Fibroblast of mammary gland (primary cell): ENCODE data around the gene STEAP1B.
A peak's percentile ranks its signal among the peaks of the same experiment; 100 is the strongest.

Experiments used
- DNase-seq: peaks from one replicate; pipeline ENCODE4 v3.0.0-alpha.2; 2010; ENCODE audit warnings: low read depth
- H3K4me3 ChIP-seq: 2 replicates; pipeline ENCODE4 v1.5.1; 2011; ENCODE audit warnings: low read depth, mild to moderate bottlenecking, low read length, moderate library complexity; ENCODE audit not compliant: control insufficient read depth
- CTCF ChIP-seq: conservative IDR thresholded peaks from 2 replicates; pipeline ENCODE4 v1.5.1; 2011; ENCODE audit warnings: low read depth, low read length, inconsistent platforms; ENCODE audit not compliant: control insufficient read depth, insufficient read depth

Gene STEAP1B

GRCh38 chr7:22399546-22399945 is 100.4 kb downstream of the STEAP1B start:
- no peak for TF ChIP-seq CTCF
- no peak overlapping the region for H3K4me3 ChIP-seq
- DNase-seq, result no peak

- no peak overlapping the region for H3K4me3 ChIP-seq
- TF ChIP-seq CTCF, result no peak
- DNase-seq, result no peak
Measured at GRCh38 chr7:22399091-22399490, 100.9 kb downstream of the STEAP1B start.

- DNase-seq, result peak; percentile 25
- no peak for TF ChIP-seq CTCF
- H3K4me3 ChIP-seq, result no peak overlapping the region
Measured at GRCh38 chr7:22397981-22398380, 102.0 kb downstream of the STEAP1B start.

GRCh38 chr7:22395222-22395621 is 104.8 kb downstream of the STEAP1B start:
- H3K4me3 ChIP-seq, result no peak overlapping the region
- TF ChIP-seq CTCF, result no peak
- no peak for DNase-seq

GRCh38 chr7:22394739-22395138 is 105.2 kb downstream of the STEAP1B start:
- DNase-seq, result no peak
- no peak overlapping the region for H3K4me3 ChIP-seq
- TF ChIP-seq CTCF, result no peak

GRCh38 chr7:22393913-22394729 is 105.9 kb downstream of the STEAP1B start:
- H3K4me3 ChIP-seq, result no peak overlapping the region
- TF ChIP-seq CTCF, result no peak
- peak; percentile 30 for DNase-seq

- no peak for TF ChIP-seq CTCF
- DNase-seq, result no peak
- no peak overlapping the region for H3K4me3 ChIP-seq
Measured at GRCh38 chr7:22390516-22390915, 109.5 kb downstream of the STEAP1B start.
